Suprapubic skin (tissue), 2 donors: ENCODE results near the gene TPRG1L.

ENCODE experiments used
- EP300 ChIP-seq: sonication (generic); formaldehyde crosslinking; IDR thresholded peaks from one replicate; pipeline ENCODE4 v1.6.1; 2017; ENCODE audit warnings: antibody characterized with exemption
- POLR2A ChIP-seq, 2 donors: fragments of 450-650 bp; IDR thresholded peaks; one replicate each; pipeline ENCODE4 v1.6.1; 2017; ENCODE audit warnings: antibody characterized with exemption in 2 of 2, mild to moderate bottlenecking in 2 of 2, moderate library complexity in 2 of 2

DNA sequence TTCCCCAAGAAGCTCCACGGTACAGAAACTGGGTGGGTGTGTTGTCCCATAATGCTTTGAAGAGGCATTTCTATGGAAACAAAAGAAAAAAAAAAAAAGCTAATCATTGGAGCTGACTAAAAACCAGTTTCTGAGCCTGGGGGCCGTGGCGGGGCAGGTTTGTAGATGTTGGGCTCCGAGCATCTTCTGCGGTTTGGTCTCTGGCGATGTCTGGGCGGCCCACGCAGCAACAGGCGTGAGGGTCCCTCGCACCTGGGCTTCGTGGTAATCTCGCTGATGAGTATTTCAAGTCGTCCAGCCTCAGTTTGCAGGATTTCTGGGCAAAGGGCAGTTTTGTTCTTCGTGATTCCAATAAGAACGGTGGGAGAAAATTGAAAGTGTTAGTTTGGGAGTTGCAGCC, 34.3 kb downstream of the TPRG1L start:
- no peak for TF ChIP-seq POLR2A (IDR thresholded peaks at IDR 0.05)
- no peak for TF ChIP-seq EP300
